SK-N-DZ (cell line): ENCODE data around the gene RETREG1.
A peak's percentile ranks its signal among the peaks of the same experiment; 100 is the strongest.
"Not testable (repeated sequence)": the region's sequence is repeated elsewhere in the genome, so short reads cannot be mapped to it uniquely, and the experiment has no call there.

Experiments
- DNase-seq: peaks from one replicate; pipeline ENCODE4 v3.0.0-alpha.2; 2015; ENCODE audit warnings: low spot score

RETREG1 gene

DNA sequence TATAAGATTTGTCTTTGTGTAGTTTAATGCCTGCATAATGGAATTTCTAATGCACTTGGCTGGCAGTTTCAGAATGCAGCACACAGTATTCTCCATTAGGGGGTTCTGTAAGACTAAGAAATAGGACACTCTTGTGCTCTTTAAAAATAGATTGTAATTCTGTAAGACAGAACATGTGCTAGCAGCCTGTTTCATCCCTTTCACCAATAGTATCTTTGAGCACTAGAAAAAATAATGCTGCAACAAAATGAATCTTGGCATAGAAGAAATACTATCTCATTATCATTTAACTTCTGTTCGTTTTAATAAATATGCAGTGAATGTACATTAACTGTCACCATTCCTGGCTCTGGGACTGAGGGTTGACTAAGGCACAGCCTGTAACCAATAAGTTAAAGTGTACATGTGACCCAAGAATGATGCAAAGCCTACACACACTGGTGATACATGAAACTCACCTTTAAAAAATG lies 127.4 kb downstream of the RETREG1 start:
- peak; percentile 52 for DNase-seq

DNA sequence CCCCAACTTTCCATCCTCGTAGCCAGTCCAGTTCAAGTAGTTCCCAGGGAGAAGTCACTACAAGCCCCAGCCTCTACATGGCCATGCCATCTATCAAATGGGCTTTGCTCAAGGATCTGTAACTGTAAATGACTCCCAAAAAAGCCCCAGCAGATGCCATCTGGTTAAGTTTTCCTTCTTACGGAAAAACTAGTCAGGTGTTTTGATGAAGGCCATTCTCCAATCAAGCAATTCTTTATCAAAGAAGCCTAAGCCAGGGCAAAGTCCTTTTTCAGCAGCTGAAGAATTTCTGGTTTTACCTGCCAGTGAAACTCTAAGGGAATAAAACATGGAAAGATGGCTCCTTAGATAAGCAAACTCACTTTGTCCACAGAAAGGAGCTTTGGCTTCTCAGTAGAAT lies 129.3 kb downstream of the RETREG1 start:
- DNase-seq: no peak

DNA sequence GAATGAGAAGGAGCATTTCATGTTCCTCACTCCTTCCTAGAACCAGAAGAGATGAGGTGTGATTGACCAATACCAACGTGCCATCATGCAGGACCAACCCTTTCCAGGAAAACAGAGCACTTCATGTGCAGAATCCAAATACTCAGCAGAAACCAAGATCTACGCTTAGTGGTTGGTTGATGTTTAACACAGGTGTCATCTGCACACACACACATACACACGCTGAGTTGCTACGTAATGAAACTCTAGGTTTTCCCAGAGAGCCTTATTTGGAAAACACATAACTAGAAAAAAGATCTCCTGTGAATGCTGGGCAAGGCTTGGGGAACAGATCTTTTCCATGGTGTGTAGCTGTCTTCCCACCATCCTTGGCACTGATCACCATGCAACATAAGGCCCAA lies 130.1 kb downstream of the RETREG1 start:
- no peak for DNase-seq

DNA sequence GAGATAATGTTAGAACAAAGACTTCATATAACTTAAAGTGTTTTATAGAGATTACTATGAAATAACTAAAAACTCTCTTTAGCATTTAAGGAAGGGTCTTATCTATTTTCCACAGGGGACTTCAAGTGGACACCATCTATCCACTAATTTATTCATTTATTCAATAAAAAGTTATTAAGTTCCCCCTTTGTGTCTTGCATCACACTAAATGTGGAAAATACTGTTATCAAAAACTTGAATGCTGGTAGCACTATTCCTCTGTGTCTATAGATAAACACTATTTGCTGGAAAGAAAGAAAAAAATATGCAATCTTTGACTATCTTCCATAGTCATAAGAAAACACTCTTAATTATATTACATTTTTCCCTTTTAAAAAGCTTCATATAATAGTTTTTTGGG lies 131.1 kb downstream of the RETREG1 start:
- no peak for DNase-seq

DNA sequence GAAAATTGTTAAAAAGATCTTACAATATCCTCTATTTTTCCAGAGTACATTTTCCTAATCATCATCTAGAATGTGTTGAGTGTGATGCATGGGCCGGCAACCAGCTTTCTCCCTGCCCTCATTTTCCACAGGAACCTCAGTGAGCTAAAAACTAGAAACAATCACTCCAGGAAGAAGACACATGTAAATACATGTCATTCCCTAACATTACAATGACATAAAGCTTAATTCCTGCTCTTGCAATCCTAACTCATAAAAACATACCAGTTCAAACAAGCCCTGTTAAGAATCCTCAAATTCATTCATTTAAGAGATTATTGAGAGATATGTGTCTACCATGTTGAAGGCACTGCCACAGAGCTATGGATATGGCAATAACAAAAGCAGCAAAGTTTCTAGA lies 132.7 kb downstream of the RETREG1 start:
- DNase-seq: no peak

DNA sequence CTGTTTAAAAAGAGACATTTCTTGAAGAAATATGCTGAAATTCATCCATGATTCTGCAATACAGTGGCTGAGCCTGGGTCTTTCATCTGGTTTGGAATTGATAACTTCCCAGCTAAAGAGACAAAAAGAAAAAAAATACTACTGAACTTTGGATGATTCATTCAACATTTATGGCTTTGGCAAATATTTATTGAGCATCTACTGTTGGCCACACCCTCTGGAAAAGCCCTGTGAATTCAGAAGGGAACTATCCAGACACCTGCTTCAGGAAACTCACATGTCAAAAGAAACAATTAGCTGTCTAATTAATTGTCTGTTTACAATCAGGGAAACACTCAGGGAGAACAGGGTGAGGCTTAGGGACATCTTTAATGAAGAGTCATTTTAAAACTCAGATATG lies 133.4 kb downstream of the RETREG1 start:
- no peak for DNase-seq

DNA sequence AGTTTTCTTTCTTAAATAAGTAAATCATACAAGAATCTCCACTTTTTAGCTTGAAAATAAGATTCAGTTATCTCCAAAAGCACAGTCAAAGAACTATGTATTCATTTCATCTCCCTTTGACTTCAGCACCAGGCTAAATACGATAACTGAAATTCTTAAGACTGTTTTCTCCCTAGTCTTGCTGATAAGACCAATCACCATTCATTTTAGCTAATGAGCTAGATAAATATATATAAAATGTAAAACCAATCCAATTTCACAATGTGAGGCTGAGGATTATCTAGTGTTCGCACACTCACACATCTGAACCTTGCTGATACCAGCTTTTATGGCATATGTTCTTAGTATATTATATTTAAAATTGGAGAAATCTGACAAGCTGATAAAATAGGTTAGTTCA lies 133.9 kb downstream of the RETREG1 start:
- DNase-seq: no peak

DNA sequence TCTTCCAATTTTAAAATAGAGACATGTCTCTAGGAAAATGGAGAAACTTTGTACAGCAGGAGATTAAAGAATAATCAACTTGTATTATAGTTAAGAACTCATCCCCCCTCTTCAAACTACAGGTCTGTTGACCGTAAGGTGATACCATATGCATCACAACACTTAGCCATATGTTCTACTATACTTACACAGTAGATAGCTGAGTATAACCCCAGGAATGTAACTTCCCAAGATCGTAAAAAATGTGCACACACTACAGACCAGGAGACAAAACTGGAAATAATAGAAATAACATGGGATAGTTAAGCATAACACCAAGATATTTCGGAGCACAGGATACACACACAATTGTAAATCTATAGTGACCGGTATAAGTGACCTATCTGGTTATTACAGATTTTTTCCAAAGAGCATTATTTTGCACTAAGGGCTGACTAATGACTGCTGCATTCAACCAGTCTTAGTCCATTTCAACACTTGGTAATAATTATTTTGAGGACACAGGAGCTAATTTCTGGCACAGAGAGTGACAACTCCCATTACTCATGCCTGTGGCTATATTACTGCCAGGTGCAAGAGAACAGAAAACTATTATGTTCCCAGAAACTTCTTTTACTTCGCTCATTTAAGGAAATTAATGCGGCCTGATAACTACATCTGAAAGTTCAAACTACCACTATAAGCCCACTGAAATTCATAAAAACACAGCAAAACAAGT lies 135.8 kb downstream of the RETREG1 start:
- no peak for DNase-seq

DNA sequence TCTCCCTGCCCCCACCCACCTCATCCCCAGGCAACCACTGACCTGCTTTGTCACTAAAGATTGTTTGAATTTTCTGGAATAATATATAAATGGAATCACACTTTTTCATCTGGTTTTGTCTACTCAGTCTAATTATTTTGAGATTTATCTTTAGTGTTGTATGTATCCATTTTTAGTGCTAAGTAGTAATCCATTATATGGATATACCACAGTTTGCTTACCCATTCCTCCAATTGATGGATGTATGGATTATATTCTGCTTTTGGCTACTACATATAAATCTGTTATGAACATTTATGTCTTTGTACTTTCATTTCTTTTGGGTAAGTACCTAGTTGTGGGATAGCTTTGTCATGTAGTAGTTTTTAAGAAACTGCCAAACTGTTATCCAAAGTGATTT lies 136.7 kb downstream of the RETREG1 start:
- no peak for DNase-seq

DNA sequence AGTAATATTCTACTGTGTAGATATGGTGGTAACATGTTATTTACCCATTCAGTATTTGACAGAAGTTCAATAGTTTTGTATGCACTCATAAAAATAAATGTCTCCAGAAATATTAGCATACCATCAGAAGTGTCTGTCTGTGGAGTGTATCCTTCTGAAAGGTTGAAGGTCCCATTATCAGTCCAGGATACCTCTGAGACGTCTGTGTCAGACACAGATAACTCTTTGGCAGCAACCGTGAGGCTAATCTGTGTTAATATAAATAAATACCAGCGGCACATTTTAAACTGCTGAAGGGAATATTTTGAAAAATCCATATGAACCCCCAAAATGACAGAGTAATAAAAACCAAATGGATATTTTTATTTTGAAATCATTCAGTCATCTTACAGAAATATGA lies 139.3 kb downstream of the RETREG1 start:
- no peak for DNase-seq

DNA sequence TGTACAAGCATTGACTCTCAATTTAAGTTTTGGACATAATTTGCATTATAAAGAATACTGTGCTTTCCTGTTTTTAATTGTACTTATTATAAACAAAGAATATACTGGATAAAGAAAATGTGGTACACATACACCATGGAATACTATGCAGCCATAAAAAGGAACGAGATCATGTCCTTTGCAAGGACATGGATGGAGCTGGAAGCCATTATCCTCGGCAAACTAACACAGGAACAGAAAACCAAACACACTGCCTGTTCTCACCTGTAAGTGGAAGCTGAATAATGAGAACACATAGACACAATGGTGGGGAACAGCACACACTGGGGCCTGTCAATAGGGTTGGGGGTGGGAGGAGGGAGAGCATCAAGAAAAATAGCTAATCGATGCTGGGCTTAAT lies 140.4 kb downstream of the RETREG1 start:
- not testable (repeated sequence) for DNase-seq

DNA sequence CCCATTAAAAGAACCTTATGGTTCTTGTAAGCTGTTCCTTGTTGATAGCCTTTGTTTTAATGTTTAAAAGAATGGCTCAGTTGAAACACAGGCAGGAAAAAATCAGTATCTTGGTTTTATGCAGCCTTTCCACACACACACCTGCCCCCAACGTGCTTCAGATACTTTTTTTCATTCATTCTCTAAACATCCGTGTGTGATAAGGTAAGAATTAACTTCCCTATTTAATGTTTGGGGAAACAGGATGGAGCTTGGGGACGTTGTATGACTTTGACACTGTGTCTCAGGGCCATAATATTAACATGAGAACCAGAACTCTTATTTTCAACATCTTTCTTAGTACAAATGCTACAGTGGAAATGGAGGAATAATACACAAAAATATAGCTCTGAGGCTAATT lies 145.4 kb downstream of the RETREG1 start:
- DNase-seq: no peak

DNA sequence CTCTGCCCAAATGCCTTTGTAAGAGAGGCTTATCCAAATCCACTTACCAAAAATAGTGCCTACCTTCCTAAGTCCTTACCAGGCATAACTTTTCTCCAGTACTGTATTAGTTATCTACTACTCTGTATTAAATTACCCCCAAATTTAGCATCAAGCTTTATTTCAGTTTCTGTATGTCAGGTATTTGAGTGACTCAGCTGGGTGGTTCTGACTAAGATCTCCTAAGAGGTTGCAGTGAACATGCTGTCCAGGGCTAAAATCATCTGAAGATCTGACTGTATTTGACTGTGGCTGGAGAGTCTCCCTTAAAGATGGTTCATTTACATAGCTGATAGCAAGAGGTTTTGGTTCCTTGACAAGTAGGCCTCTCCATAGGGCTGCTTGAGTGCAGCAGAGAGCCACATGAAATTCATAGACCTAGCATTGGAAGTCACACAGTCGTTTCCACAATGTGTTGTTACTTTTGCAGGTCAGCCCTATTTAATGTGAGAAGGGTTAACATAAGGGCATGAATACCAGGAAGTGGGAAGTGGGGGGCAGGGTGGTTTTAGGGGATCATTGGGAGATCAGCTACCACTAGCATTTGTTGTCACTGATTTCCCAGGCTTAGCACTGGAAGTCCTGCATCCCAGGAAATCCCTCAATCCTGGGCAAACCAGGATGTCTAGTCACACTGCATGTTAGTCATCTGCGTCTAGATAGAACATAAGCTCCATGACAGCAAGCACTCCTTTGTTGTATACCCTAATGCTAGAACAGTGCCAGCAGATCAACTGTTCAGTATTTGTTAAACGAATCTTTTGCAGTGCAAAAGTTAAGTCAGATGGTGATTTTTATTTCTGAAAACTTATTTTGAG lies 149.2 kb downstream of the RETREG1 start:
- no peak for DNase-seq

DNA sequence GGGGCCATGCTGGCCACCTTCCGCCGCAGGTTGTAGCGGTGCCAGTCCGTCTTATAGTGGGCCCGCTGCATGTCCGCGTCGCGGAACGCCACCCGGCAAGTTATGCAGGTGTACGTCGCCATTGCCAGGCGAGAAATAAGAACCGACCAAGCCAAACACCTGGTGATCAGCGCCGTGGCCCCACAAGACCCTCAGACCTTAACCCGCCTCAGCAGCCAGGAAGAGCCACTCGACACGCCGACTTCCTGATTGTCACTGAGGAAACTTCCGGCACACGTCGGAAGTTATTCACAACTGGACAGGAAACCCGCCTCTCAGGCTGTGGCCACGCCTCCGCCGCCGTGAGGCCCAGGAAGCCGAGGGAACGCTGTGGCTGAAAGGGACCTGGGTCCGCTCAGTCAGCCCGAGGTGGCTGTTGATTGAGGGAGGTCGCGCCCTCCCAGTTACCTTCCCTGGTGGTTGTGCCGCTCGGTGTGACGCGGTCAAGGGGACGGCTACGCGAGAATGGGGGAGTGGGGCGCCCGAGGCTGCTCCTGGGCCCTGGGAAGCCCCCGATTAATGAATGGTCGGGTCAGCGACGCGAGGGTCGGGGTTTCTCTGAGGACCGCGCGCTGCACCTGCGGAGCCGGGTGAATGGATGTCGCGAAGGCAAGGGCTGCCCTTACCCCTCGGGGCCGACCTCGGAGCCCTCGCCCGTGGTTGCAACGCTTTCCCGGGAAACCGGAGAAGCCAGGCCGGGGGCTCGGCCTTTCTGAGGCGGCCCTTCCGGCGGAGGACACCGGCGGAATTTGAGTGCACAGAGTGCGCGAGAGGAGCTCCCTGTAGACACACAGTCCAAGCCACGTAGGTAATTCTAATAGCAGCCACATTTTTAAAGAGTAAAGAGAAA lies 151.0 kb downstream of the RETREG1 start, which contains the start of gene ZNF622:
TSS of gene ZNF622 (minus strand) at position 257 of the 889 bp plus-strand sequence. CDS start at position 122, 135 bp downstream.
- peak; percentile 93 for DNase-seq

DNA sequence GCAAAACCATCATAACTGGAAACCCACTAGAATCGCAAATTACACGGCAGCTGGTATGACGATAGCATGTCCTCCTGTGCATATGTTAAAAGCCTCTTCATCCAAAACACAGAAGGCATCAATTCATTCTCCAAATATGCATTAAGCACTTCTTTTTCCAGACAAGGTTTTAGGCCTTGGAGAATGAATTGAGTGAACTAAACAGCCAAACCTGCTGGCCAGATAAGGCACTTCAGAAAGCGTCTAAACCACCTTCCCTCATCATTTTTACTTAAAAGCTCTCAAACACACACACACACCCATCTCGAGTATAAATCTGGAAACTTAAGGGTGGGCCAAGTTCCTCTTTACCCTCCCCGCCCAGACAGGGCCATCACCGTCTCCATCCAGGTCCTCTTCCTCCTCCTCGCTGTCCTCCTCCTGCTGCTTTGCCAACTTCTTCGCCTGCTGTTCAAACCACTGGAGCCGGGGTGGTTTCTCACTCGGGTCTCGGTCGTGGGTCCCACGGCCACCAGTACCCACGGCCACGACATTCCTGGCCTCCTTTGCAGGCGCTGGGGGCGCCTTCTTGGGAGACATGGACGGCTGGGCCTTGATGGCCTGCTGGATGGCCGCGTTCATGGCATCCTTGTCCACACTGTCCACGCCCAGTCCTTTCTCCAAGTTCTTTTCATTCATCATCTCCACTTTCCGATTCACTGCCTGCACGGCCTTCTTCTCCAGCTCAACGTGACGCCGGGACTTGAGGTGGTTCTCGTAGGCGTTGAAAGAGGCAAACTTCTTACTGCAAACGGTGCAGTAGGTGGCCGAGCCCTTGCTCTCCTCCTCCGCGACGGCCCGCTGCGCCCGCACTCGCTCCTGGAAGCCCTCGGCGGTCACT lies 151.9 kb downstream of the RETREG1 start:
- DNase-seq: no peak

DNA sequence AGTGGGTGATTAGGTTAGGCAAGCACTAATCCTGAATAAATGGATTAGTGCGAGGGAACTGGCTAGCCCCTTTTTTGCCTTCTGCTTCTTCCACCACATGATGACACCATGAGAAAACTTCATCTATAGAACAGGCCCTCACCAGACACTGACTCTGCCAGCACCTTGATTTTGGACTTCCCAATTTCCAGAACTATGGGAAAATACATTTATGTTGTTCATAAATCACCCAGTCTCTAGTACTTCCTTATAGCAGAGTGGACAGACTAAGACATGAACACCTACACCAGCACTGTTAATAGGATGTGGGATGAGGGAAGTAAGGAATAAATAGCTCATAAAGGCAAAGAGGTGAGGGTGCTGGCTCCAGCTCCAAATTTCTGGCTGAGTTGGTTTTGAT lies 152.6 kb downstream of the RETREG1 start:
- no peak for DNase-seq

DNA sequence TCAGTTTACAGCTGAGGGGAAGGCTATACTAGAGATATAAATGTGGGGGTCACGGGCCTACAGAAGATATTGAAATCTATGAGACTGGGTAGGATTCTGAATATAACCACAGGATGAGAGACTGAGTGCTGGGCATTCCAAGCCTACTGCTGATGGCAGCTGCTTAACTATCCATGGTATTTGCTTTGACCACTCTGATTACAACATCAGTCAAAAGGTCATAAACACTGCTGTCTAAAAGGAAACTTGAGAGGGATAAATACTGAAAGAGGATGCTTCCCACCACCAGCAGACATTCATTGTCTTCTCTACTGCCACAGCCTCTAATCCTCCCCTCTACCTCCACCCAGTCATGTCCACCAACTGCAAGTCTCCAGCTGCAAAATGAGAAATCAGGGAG lies 155.0 kb downstream of the RETREG1 start:
- DNase-seq: no peak

DNA sequence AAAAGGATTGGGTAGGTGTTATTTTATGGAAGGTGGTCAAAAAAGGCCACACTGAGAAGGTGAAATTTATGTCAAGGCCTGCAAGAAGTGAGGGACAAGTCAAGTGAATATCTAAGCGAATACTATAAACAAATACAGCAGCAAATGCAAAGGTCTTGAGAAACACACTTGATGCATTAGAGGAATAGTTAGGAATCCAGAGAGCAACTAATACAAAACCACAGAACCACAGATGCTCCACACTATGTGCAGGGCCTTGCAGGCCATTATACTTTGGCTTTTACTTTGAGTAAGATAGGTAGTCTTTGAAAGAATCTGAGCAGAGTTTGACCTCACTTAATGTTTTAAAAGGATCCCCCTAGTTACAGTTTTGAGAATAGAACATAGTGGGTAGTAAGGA lies 155.8 kb downstream of the RETREG1 start:
- no peak for DNase-seq

DNA sequence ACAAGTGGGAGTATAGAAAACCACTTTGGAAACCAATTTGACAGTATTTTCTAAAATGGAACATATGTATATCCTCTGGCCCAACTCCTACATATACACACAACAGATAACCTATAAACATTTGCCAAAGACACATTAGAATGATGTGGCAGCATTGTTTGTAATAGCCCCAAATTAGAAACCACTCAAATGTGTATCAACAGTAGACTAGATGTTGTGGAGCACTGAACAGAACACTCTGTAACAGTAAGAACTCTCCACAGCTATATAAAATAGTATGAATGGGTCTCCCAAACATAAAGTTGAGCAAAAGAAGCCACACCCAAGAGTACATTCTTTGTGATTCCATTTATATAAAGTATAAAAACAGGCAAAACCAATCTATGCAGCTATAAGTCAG lies 157.3 kb downstream of the RETREG1 start:
- no peak for DNase-seq

DNA sequence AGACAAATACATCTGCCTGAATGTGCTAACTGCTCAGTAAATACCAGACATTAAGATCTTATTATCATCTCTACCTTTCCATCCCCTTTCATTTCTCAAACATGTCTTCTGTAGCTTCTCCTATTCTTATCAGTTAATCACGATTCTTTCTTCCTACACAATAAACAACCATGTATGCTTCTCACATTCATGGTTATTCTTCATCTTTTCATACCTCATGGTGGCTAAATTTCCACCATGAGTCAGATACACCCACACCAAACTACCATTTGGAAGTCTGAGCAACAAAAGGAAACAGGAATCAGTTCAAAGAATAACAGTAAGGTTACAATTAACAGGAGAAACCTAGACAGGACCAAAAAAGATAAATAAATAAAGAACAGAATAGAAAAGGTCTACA lies 158.9 kb downstream of the RETREG1 start:
- DNase-seq: no peak

DNA sequence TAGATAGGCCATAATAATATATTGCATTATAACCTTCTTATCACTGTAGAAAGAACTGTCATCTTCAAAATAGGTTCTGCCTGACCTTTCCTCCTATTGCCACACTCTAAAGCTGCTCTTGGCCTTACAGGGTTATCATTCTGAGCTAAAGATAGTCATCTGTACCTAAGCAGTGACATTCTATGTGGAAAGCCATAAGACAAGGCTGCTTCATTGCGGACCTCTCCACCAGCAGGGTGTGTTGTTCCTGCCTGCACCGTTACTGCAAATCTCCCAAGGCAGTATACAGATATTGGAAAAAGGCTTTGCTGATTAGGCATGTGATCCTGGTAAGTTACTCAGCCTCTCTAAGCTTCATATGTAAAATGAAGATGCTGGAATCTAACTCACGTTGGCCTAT lies 159.3 kb downstream of the RETREG1 start:
- DNase-seq: peak; percentile 29
